Camera-type eye (tissue), 1 donor: Measurements from ENCODE around the gene PAN2. TPM values are rescaled to one million over a fixed set of nuclear protein-coding genes. Genes with fewer than 3 reads are reported as not detected.

ENCODE experiments used
- total RNA-seq: library from RNA; depleted of rRNA; stranded (reverse); fragments of >200 nt; gene quantifications from one replicate; pipeline ENCODE4 v1.2.3, GENCODE V29; 2014

Gene PAN2, protein sequence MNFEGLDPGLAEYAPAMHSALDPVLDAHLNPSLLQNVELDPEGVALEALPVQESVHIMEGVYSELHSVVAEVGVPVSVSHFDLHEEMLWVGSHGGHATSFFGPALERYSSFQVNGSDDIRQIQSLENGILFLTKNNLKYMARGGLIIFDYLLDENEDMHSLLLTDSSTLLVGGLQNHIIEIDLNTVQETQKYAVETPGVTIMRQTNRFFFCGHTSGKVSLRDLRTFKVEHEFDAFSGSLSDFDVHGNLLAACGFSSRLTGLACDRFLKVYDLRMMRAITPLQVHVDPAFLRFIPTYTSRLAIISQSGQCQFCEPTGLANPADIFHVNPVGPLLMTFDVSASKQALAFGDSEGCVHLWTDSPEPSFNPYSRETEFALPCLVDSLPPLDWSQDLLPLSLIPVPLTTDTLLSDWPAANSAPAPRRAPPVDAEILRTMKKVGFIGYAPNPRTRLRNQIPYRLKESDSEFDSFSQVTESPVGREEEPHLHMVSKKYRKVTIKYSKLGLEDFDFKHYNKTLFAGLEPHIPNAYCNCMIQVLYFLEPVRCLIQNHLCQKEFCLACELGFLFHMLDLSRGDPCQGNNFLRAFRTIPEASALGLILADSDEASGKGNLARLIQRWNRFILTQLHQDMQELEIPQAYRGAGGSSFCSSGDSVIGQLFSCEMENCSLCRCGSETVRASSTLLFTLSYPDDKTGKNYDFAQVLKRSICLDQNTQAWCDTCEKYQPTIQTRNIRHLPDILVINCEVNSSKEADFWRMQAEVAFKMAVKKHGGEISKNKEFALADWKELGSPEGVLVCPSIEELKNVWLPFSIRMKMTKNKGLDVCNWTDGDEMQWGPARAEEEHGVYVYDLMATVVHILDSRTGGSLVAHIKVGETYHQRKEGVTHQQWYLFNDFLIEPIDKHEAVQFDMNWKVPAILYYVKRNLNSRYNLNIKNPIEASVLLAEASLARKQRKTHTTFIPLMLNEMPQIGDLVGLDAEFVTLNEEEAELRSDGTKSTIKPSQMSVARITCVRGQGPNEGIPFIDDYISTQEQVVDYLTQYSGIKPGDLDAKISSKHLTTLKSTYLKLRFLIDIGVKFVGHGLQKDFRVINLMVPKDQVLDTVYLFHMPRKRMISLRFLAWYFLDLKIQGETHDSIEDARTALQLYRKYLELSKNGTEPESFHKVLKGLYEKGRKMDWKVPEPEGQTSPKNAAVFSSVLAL
- 64.0 TPM for total RNA-seq

DNA sequence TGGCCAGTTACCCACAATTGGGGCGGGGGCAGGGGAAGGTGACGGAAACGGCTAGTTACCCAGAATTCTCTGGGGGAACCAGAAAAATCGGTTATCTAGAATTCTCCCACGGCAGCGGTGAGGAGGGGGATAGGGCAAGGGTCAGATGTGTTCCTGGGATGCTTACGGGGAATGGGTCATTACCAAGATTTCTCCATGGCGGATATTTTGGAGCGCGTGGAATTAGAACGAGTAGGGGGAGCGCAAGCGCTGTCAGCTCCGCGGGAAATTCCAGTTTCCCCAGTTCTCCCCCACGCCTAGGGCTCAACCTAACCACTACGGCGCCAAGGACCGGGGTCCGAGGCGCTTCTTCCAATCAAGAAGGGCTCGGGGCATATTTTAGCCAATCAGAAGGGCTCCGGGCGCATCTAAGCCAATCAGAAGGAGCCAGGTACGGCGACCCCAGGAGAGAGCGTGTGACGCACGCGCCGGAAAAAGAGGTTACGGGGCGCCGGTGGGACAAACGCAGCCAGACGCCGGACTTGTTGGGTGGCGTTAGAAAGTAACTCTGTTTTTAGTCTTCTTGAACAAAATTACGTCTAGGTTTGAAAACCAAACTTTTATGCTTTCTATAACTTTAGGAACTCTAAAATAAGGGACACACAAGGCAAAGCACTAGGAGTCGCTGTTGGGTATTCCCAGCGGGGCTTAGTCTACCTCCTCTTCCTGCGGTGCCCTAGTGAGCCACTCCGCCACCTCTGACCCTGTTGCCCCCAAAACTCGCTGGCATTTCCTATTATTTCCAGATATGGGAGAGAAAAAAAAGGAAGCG lies at the start of gene PAN2:
PAN2 (minus strand) TSS at position 322 of the 811 bp plus-strand sequence. CDS start 906 bp downstream, outside the sequence.

DNA sequence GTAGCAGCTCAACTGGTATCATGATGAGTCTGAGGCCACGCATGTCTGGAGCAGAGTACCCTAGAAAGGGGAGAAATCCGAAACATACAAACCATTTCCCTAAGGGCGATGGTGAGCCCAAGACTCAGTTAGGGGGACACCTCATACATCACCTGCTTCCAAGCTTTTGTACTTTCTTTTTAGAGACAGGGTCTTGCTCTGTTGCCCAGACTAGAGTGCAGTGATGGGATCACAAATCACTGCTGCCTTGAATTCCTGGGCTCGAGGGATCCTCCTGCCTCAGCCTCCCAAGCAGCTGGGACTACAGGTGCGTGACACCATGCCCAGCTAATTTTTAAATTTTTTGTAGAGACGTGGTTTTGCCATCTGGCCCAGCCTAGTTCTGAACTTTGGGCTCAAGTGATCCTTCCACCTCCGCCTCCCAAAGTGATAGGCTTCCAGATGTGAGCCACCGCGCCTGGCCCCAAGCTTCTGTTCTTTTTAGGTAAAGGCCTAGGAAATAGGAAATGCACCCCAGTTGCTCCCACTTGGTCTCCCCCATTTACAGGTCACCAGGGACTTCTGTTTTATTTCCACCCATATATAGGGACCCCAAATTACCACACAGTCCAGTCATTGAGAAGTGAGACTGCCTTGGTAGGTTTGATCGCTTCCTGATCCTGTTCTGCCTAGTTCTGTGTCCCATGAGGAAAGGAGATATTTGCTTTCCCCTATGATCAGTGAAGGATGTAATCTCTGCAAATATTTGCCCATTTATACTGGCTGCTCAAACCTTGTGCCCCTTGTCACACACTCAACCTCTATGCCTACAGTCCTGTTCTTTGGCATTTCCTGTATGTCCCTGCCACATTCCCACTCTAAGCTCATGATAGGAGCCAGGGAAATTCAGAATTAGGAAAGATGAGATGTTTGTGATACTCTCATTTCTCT lies 28.6 kb upstream of the PAN2 start, which contains the start of gene APOF:
APOF (minus strand) TSS at position 728 of the 930 bp plus-strand sequence; CDS start at position 616, 112 bp downstream.

DNA sequence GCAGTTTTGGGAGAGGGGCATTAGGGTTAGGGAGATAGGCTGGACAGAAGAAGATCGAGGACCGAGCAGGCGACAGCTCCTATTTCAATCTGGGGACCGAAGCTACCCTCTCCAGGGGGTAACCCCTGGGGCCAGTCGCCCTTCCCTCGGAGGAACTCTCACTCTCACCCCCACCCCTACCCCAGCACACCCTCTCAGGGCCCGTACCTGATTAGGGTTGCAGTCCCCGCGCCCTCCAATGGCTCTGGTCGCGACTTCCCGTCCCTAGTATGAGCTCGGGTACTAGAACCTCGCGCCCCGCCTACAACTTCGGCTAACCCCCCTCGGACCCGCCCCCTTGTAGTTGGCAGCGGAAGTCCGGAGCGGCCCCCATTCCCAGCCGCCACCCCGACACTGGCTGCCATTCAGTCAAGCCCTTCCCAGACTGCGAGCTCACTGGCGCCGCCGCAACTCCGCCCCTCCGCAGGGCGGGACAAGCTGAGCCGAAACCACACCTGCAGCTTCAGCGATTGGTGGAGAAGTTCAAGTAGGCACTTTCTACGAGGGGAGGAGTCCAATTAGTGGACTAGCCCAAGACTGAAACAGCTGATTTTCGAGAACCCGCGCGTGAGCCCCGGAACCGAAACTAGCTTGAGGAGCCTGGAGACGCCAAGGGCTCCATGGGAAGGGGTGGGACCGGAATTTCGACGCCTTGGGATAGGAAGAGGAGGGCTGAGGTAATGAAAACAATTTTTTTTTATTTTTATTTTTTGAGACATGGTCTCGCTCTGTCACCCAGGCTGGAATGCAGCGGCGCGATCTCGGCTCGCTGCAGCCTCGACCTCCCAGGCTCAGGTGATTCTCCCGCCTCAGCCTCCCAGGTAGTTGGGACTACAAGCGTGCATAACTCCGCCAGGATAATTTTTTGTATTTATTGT lies 26.3 kb upstream of the PAN2 start, which contains the start of gene STAT2:
STAT2 (minus strand) TSS at position 257 of the 917 bp plus-strand sequence. CDS start 3,536 bp downstream, outside the sequence.

DNA sequence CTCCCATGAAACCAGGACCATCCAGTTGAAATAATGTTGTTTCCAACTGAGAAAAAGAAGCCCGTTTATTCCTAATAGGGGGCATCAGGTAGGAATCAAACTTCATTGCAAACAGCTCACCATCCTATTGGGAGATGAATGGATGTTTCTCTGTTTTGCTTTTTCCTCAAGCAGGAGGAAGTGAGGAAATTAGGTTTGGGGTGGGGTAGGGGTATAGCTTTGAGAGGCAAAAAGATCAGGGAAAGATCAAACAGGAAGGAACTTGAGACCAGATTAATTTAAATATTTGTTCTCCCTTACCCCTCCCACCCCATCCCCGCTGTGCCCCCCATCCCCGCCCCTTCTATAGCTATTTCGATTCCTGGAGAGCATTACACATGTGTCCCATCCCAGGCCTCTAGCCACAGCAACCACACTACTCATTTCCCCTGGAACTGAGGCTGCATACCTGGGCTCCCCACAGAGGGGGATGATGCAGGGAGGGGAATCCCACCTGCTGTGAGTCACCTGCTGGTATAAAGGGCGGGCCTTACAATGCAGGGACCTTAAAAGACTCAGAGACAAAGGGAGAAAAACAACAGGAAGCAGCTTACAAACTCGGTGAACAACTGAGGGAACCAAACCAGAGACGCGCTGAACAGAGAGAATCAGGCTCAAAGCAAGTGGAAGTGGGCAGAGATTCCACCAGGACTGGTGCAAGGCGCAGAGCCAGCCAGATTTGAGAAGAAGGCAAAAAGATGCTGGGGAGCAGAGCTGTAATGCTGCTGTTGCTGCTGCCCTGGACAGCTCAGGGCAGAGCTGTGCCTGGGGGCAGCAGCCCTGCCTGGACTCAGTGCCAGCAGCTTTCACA lies 4.7 kb upstream of the PAN2 start, which contains the start of gene IL23A:
IL23A (plus strand) TSS at position 577 of the 850 bp plus-strand sequence; CDS start at position 738, 161 bp downstream.

DNA sequence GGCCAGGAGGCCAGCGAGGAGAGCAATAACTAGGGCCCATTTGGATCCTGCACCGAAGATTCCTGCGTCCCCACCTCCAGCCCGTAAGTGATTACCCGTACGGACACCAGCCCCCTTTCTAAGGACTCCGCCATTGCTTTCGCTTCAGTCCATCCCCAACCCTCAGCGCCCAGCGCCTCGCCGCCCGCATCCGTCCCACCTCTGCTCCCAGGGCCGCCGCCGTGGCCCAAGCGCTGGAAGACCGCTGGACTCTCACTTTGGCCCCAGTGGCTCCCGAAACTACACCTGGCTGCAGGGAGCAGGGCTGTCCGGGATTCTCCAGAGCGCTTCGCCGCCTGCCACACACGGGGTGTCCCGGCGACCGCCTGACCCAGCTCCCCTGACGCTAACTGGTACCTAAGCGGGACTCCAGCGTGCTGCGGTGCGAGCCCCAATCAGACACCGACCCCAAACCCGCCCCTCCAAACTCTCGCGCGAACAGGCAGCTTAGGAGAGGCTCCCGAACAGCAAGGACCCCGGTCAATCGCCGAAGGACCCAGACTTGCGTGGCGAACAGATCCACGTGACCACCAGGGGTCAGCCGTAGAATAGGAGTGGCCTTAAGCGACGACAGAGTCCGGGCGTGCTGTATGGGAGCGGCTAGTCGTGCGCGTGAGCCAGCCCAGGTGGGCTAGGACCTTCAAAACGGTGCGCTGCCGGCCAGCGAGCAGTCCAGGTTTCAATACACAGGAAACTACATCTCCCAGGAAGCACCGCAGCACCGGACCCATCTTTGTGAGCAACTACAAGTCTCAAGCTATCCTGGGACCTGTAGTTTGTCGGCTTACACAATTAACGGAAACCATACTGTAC lies 18.0 kb downstream of the PAN2 start, which contains the start of gene CNPY2:
CNPY2 (minus strand) TSS at position 367 of the 852 bp plus-strand sequence. CDS start 771 bp downstream, outside the sequence.

DNA sequence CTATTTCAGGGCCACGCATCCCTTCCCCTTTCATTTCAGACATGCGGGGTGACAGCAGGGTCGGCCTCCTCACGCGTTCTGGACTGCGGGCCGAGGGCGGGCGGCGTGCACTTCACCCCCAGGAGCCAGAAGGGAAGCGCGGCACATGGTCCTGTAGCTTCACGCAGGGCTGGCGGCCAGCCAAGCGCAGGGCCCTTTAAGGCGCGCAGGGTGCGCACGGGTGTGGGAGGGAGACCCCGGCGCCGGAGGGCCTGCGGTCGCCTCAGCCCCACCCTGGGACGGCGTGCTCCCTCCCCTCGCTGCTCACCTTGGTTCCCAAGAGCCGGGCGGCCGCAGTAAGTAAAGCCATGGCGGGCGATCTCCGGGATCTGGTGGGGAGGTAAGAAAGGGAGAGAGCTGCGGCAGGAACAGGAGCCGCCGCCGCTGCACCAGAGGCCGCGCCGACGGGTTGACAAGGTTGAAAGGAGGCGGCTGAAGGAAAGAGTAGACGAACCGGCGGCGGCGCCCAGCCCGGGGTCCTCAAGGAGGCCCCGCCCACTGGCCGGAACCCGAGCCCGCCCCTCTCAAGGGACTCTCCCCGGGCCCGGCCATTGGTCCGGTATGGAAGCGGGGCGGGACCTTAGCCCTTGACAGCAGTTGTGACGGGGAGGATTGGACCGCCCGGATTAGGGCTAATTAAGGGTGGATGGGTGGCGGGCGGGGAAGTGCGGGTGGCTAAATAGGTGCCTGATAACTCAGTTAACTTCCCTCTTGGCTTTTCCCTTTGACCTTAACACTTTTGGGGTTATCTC lies 33.8 kb downstream of the PAN2 start, which contains the start of gene CS:
CS (minus strand) TSS at position 478 of the 791 bp plus-strand sequence; CDS start at position 349, 129 bp downstream.

DNA sequence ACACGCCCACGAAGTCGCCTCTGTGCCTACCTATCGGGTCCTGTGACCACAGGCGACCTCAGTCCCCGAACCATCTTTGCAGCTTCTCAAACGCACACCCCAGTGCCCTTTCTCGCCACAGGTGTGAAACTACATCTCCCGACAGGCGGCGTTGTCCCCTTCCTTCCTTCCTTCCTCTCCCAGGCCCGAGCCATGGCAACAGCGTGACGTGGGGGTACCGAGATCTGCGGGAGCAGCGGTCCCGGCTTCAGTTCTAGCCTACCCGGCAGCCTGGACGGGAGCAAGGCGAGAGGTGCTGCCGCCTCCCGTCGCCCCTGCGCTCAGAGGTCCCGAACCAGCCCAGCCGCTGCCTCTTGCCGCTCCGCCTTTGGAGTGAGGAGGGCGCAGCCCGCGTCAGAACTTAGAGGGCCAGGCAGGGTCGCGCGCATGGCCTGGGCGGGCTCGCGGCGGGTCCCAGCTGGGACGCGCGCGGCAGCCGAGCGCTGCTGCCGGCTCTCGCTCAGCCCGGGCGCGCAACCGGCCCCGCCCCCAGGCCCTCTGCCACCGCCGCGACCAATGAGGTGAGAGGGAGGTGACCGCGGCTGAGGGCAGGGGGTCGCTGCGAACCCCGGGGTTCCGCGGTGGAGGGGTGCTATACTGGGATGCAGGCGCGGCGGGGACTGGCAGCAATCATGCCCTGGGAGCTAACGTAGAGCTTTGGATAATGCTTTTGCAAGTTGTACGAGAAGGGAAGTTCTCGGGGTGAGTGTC lies 66.9 kb downstream of the PAN2 start, which contains the start of gene COQ10A:
COQ10A (plus strand) TSS at position 250 of the 750 bp plus-strand sequence; CDS start at position 427, 177 bp downstream.

Other genes starting within 250 kb of the PAN2 start
- gene PA2G4, start 229.4 kb downstream of the PAN2 start, total RNA-seq = 85.4 TPM
- 774 TPM for gene RPL41, start 217.4 kb downstream of the PAN2 start, total RNA-seq
- gene ZC3H10, start 215.7 kb downstream of the PAN2 start, total RNA-seq = 9.2 TPM
- gene ESYT1, start 205.7 kb downstream of the PAN2 start, total RNA-seq = 59.4 TPM
- 153 TPM for gene MYL6B, start 181.4 kb downstream of the PAN2 start, total RNA-seq
- gene MYL6, start 175.6 kb downstream of the PAN2 start, total RNA-seq = 753 TPM
- 116 TPM for gene SMARCC2, start 144.5 kb downstream of the PAN2 start, total RNA-seq
- 79.0 TPM for gene RNF41, start 112.1 kb downstream of the PAN2 start, total RNA-seq
- gene NABP2, start 109.7 kb downstream of the PAN2 start, total RNA-seq = 25.8 TPM
- gene SLC39A5, start 103.9 kb downstream of the PAN2 start, total RNA-seq = 2.4 TPM
- gene ANKRD52, start 75.6 kb downstream of the PAN2 start, total RNA-seq = 22.9 TPM
- gene COQ10A, start 67.1 kb downstream of the PAN2 start, total RNA-seq = 17.2 TPM
- gene CS, start 33.7 kb downstream of the PAN2 start, total RNA-seq = 109 TPM
- 76.5 TPM for gene CNPY2, start 18.0 kb downstream of the PAN2 start, total RNA-seq
- 0.71 TPM for gene IL23A, start 4.9 kb upstream of the PAN2 start, total RNA-seq
- 152 TPM for gene STAT2, start 26.1 kb upstream of the PAN2 start, total RNA-seq
- not detected for gene APOF, start 28.9 kb upstream of the PAN2 start, total RNA-seq
- 24.6 TPM for gene TIMELESS, start 115.4 kb upstream of the PAN2 start, total RNA-seq
- 303 TPM for gene MIP, start 120.7 kb upstream of the PAN2 start, total RNA-seq
- 2.8 TPM for gene SPRYD4, start 134.6 kb upstream of the PAN2 start, total RNA-seq
- 4.1 TPM for gene GLS2, start 154.2 kb upstream of the PAN2 start, total RNA-seq
- gene RBMS2, start 187.8 kb upstream of the PAN2 start, total RNA-seq = 17.9 TPM